ENCODE measurements around the gene MAP3K14.

MAP3K14 gene

GRCh38 chr17:45300060-45300751, 16.6 kb downstream of the MAP3K14 start:
- no peak for DNase-seq (ENCODE audit: low read depth in 2 of 2)

- no peak for DNase-seq (ENCODE audit: low read depth in 2 of 2)
These were observed 17.5 kb downstream of the MAP3K14 start for GRCh38 chr17:45299361-45299760.

- DNase-seq (ENCODE audit: low read depth in 2 of 2), result no peak
These were observed 18.1 kb downstream of the MAP3K14 start for GRCh38 chr17:45298546-45299285.

GRCh38 chr17:45296833-45297124, 20.0 kb downstream of the MAP3K14 start:
- no peak for DNase-seq (ENCODE audit: low read depth in 2 of 2)

GRCh38 chr17:45296003-45296832, 20.6 kb downstream of the MAP3K14 start:
- DNase-seq (ENCODE audit: low read depth in 2 of 2), result no peak

- no peak for DNase-seq (ENCODE audit: low read depth in 2 of 2)
These were observed 22.3 kb downstream of the MAP3K14 start for GRCh38 chr17:45294506-45294905.

GRCh38 chr17:45293413-45294211, 23.2 kb downstream of the MAP3K14 start:
- no peak for DNase-seq (ENCODE audit: low read depth in 2 of 2)

GRCh38 chr17:45292696-45293412, 24.0 kb downstream of the MAP3K14 start:
- DNase-seq (ENCODE audit: low read depth in 2 of 2), result no peak

GRCh38 chr17:45291171-45291805, 25.5 kb downstream of the MAP3K14 start:
- no peak for DNase-seq (ENCODE audit: low read depth in 2 of 2)

- DNase-seq (ENCODE audit: low read depth in 2 of 2), result no peak
These were observed 26.5 kb downstream of the MAP3K14 start for GRCh38 chr17:45290269-45290765.

GRCh38 chr17:45289301-45290268, 27.2 kb downstream of the MAP3K14 start:
- no peak for DNase-seq (ENCODE audit: low read depth in 2 of 2)

- no peak for DNase-seq (ENCODE audit: low read depth in 2 of 2)
These were observed 28.0 kb downstream of the MAP3K14 start for GRCh38 chr17:45288825-45289224.

- DNase-seq (ENCODE audit: low read depth in 2 of 2), result no peak
These were observed 29.0 kb downstream of the MAP3K14 start for GRCh38 chr17:45287526-45288500.

GRCh38 chr17:45286286-45286685, 30.5 kb downstream of the MAP3K14 start:
- no peak for DNase-seq (ENCODE audit: low read depth in 2 of 2)

GRCh38 chr17:45284176-45285140, 32.4 kb downstream of the MAP3K14 start:
- DNase-seq (ENCODE audit: low read depth in 2 of 2), result no peak

GRCh38 chr17:45283711-45284110, 33.1 kb downstream of the MAP3K14 start:
- DNase-seq (ENCODE audit: low read depth in 2 of 2), result no peak

All from stimulated activated CD8-positive, alpha-beta memory T cell treated with anti-CD3 and anti-CD28 coated beads, Interleukin-15, amount 100 ng/mL, for 4 hours (primary cell).